Epithelial cell of prostate (primary cell): ENCODE results near the gene ANTXR1.
"Not testable (repeated sequence)": the region's sequence is repeated elsewhere in the genome, so short reads cannot be mapped to it uniquely, and the experiment has no call there.

Experiments used
- DNase-seq: peaks from one replicate; pipeline ENCODE4 v3.0.0-alpha.2; 2011; ENCODE audit warnings: low read depth, low spot score
- H3K27ac ChIP-seq: fragments of 450-650 bp; 2 replicates; pipeline ENCODE4 v1.5.1; 2017; ENCODE audit warnings: mild to moderate bottlenecking

Gene ANTXR1

DNA sequence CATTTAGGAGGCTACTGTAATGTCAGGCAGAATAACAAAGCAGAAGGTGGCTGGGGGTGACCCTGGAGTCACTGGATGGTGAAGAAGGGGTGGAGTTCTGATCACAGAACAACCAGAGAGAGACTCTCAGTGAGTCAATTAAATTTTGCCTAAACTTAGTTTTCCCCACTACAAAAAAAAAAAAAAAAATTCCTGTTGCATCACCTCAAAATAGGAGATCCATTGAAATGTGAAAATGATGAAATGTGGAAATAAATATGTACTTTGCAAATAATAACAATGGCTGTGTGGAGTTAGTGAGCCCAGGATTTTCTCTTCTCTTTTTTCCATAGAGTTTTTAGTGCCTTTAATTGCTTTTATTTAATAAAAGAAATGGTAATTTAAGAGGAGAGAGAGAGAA is 208.5 kb downstream of the ANTXR1 start:
- H3K27ac ChIP-seq: no peak overlapping the region
- no peak for DNase-seq

DNA sequence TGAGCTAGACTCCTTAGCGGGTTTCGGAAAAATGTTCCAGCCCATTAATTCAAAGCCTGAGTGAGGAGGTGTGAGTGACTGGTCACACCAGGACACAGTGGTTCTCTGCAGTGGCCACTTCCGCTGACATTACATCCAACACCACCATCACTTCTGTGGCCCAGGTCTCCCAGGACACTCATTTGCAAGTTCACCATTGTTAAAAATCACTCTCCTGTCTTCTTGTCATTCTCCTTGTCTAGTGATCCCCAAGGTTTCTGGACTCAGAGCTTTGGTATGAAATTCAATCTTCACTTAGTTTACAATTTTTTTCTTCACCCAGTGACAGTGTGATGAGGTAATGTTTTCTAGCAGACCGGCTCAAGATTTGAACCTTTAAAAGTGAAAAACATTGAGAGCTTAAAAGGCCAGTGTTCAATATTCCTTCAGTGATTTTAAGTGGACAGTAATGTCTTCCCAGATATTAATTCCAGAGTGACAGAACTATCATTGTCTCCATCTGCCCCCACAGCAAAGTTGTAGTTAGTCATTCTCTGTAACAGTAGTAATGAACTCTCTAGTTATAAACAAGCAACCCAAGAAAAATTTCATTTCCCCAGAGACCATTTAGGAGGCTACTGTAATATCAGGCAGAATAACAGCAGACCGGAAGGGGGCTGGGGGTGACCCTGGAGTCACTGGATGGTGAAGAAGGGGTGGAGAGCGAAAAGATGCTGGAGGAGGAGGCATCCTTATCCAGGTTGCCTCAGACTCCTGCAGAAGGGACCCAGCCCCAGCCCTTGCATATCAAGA is 209.2 kb downstream of the ANTXR1 start:
- no peak overlapping the region for H3K27ac ChIP-seq
- no peak for DNase-seq

DNA sequence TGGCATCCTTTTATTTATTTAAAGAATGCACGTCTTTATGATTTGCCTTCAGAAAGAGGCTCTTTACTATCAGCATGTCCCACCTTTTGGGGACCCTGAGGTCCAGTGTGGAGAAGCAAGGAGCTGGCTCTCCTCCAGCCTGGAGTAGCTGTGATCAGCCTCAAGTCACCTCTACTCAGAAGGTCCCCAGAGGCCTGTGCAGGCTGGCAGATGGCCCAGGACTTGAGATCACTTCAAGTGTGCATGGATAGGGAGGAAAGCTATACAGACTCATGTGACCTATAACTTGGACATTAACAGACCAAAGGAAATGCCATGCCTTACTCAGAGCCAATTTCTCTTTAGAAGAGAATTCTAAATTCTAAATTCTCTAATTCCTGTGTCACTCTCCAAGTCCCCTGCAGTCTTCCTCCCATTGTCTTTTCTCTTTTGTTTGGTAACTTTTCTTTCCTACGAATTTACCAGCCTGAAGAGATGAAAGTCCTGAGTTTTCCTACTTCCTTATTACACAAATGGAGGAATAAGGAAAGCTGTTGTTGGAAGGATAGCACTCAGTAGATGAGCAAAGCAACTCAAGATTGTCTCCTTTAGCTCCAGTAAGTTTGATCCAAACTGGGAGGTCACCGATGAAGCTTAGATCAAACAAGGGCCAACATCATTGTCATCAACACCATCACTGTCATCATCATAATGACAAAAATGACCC is 210.1 kb downstream of the ANTXR1 start:
- no peak overlapping the region for H3K27ac ChIP-seq
- no peak for DNase-seq

DNA sequence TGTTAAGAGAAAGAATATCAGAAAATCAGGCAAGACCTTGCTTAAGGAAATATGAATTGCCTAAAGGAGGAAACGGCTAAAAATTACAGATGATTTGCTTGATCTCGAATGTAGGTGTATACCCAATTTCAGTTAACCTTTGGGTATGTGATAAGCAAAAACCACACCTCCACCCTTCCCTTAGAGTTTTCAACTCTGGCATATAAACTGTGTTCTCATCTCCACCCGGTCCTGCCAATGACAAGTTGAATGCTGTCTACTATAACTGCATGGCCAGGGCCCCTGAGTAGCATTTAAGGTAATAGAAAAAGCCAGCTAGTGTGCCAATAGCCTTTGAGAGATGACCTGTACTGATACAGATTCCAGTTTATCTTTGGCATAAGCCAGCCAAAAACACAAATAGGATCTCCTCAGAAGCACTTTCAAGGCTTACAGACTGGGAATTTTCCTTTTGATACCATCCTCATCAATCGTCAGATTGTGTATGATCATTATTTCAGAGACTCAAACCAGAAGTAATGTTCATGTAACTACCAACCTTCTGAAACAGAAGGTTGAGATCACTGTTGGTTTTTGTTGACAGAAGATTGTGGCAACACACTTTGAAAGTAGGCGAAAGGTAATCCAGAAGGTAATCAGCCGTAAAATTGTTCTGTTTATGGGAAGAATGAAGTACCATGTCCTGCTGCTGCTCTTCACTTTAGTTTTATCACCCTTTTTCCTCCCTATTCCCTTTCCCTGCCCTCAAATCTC is 211.0 kb downstream of the ANTXR1 start:
- H3K27ac ChIP-seq: no peak overlapping the region
- DNase-seq: no peak

DNA sequence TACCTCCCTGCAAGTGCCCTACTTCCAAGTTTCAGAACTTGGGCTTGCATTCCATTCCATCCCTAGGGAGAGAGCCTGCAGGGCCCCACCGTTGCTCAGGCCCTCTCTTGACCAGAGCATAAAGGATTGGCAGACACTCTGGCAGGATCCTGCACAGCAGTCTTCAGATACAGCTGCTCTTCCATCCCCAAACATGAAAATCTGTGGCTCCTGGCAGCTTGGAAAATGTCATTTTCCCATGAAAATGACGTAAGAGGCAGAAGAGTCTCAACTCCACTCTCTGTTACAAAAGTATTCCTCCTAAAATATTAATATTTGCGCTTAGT is 211.5 kb downstream of the ANTXR1 start:
- no peak for DNase-seq
- no peak overlapping the region for H3K27ac ChIP-seq

DNA sequence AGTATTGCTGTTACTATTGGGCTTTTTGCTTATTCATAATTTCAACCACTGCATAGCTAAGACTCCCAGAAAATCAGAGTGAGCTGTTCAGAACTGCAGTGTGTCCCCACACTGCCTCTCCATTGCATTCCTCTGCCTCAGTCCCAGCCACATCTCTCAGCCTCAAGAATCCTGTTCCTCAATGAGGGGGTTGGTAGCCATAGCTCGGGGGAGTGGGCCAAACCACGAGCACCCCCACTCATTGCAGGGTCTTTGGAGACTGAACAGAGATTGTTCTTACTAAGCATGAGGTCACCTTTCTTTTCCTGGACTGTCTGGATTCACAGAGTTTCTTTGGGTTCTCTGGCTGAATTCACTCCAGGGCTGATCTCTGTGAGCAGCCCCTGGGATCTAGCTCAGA is 213.0 kb downstream of the ANTXR1 start:
- DNase-seq: no peak
- H3K27ac ChIP-seq: no peak overlapping the region

DNA sequence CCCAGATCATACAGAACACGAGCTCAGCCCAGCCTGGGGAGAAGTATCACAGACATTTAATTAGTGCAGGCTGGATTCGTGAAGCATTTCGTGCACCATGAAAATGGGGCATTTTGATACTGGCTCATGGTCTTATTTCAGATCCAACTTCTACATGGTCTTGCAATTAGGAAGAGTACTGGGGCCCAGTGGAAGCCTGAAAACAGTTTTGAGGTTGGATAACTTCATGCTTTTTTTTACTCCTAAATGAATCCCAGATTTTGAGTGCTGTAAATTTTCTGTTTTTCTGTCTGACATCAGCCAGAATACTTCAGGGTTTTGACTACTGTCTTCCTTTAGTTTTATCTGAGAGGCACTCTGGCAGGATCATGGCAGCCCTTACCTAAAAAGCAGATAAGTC is 213.9 kb downstream of the ANTXR1 start:
- no peak for DNase-seq
- H3K27ac ChIP-seq: no peak overlapping the region

DNA sequence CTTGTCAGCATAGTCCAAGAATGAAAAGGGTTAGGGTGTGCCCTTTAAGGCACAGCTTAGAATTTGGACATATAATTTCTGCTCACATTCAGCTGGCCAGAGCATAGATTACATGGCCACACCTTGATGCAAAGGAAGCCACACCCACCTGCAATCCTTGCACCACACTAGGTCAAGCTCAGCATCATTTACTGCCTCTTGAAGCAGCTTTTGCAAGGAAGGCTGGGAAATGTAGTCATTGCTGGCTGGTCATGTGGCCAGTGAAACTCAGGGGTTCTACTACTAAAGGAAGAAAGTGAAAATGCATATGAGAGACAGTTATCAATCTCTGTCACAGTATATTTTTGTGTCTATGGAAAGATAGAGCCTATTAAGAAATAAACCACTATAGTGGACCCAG is 214.7 kb downstream of the ANTXR1 start:
- DNase-seq: no peak
- no peak overlapping the region for H3K27ac ChIP-seq

DNA sequence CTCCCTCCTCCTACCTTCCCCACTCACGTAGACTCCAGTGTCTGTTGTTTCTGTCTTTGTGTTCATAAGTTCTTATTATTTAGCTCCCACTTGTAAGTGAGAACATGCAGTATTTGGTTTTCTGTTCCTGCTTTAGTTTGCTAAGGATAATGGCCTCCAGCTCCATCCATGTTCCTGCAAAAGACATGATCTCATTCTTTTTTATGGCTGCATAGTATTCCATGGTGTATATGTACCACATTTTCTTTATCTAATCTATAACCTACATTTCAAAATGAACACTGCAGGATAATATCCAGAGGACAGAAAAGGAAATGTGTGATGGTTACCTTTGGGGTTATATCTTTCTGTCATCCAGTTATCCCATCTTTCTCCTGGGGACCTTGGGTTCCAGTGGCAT is 218.0 kb downstream of the ANTXR1 start:
- not testable (repeated sequence) for DNase-seq, H3K27ac ChIP-seq

DNA sequence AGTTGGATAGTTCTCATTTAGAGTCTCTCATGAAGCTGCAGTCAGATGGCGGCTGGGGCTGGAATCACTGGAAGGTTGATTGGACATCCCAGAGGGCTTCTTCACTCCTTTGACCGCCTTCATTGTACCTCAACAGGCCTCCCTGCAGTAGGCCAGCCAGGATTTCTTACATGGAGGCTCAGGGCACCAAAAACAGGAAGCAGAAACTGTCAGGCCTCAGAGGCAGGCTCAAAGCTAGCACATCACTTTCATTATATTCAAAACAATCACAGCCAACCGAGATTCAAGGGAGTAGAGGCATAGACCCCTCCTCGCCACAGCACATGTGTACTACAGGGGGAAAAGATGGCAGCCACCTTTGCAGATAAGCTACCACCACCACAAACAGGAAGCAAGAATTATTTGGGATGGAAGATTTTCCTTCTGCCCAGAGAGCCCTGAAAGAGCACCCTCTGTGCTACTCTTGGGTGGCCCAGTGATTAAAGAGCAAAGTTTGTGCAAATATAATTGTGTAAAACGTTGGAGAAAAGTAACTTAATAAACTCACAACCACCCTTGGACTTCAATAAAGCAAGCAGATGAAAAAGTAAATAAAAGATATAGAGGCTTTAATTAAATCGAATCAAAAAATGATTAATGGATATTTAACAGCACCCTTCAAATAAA is 218.8 kb downstream of the ANTXR1 start:
- DNase-seq: no peak
- no peak overlapping the region for H3K27ac ChIP-seq

DNA sequence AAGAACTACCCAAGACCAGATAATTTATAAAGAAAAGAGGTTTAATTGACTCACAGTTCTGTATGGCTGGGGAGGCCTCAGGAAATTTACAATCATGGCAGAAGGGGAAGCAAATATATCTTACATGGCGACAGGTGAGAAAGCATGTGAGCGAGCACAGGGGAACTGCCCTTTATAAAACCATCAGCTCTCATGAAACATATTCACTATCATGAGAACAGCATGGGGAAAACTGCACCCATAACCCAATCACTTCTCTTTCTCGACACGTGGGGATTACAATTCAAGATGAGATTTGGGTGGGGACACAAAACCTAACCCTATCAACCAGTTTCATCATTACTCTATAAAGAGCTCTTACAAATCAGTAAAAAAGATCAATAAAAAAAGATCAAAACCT is 222.9 kb downstream of the ANTXR1 start:
- not testable (repeated sequence) for H3K27ac ChIP-seq, DNase-seq

DNA sequence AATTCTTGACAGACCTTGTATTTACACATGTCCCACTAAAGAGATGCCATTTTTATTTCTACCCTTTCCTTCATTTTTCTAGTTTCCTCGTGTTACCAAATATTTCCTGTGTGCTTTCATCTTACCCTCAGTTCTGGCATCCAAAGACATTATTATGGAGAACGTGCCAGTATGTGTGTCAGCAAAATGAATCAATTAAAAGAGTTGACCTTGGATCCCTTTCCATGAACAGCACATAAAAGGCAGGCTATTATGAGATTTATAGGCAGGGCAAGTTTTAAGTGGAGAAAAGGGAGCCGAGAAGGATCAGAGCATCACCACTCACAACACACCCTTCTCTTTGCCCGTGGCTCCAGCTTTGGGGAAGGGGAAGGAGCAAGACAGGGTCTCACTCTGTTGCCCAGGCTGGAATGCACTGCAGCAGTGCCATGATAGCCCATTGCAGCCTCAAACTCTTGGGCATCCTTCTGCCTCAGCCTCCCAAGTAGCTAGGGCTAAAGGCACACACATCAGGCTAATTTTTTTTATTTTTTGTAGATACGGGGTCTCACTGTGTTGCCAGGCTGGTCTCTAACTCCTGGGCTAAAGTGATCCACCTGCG is 224.2 kb downstream of the ANTXR1 start:
- no peak for DNase-seq
- no peak overlapping the region for H3K27ac ChIP-seq

DNA sequence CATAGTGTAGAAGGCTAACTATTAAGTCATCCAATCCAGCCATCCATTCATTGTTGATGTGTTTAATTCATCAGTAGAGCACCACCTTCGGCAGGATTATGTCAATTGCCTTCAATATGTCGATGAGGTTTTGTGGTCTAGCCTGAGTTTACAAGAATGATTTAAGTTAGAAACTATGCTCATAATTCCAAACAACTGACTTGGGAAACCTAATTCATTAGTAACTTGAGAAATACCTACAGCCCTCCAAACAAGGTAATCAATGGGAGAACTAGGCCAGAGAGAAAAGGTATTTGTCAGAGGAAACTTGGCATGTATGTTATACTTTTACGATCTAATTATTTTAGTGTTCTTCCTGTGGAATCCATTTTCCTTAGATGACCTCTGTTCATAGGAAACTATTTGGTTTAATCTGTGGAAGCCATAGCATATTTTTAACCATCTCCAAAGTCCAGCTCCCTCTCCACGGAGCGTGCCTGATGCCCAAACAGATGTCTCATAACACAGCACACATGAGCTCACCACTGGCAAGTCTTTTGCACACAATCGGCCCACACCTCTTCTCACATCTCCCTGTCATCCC is 225.6 kb downstream of the ANTXR1 start:
- no peak overlapping the region for H3K27ac ChIP-seq
- DNase-seq: no peak

DNA sequence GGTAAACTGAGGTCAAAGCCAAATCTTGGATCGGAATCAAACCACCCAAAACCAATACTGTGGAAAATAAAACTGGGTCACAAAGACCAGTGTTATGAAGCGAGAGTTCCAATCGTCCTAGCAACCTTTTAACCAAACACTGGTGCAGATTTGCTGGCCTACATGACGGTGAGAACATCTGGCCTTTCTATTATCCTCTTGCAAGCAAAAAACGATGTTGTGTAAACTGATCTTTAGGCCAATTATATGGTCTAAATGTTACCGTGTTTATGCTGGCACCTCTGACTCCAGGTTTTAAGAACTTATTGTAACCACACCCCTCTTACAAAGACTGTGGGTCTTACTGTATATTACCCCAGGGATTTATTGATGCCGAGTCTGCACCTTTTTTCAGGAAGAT is 228.1 kb downstream of the ANTXR1 start:
- no peak overlapping the region for H3K27ac ChIP-seq
- DNase-seq: no peak

DNA sequence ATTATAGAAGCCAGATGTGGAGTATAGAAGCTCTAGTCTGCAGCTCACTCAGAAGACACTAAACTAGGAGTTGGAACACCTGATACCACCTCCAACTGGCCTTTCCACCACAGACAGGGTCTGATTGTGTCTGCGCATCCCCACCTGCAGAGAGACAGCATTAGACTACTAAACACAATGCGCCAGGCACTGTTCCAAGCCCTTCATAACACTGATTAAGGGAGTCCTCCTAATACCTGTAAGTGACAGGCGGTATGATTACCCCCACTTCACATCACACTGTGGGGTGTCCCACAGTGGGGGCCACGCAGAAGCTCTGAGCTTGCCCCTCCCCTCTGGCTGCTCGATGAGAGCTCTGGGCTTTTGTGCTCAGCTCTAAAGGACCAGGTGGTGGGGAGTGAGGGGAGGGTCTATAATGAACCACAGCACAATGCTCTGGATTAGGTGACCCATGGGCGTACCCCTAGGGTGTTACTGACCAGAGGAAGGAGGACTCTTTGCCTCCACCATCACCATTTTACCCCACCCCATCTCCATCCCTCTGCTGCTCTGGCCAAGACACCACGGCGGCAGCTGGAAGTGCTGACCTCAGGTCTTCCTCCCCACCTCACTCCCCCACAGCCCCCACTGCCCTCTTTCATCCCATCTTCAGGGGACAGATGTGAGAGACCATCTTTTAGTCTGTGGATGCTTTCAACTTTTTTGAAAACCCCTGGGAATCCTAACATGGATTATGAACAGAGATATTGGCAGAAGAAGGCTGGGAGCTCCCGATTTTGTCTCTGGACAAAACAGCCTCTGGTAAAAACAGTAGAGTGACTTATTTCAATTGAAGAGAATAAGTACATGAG is 228.9 kb downstream of the ANTXR1 start:
- no peak for DNase-seq
- H3K27ac ChIP-seq: no peak overlapping the region

DNA sequence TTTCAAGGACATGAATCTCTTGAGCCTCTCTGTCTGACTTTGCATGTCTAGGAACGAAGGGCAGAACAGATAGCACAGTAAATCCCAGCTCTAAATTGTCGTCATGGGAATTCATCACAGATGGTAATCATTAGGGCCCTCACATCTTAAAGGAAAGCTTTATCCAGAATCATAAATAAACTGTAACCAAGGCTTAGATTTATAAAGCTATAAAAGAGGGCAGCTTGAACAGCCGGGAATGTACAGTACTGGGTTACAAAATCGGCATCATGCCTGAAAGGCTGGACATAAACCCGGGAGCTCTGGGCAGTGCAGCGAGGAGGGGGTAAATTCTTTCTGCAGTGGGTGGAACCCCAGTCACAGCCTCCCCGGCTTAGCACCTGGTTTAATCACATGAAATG is 229.7 kb downstream of the ANTXR1 start:
- no peak for DNase-seq
- H3K27ac ChIP-seq: no peak overlapping the region

DNA sequence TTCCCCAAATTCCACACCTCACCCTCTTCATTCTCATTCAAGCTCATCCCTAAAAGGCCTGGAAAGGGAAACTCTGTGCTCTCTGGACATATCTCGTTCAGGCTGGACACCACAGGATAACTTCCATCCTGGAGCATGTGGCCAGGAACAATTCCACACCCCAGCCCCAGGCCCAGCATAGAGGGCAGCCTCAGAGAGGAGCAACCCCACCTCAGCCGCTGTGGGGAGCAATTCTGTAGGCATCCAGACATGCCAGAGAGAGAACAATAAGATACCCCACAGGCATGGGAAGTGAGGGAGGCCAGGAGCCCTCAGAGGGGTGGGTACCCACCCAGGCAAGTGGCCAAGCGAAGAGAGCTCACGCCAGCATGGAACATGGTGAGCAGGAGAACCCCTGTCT is 230.7 kb downstream of the ANTXR1 start:
- no peak overlapping the region for H3K27ac ChIP-seq
- DNase-seq: no peak

DNA sequence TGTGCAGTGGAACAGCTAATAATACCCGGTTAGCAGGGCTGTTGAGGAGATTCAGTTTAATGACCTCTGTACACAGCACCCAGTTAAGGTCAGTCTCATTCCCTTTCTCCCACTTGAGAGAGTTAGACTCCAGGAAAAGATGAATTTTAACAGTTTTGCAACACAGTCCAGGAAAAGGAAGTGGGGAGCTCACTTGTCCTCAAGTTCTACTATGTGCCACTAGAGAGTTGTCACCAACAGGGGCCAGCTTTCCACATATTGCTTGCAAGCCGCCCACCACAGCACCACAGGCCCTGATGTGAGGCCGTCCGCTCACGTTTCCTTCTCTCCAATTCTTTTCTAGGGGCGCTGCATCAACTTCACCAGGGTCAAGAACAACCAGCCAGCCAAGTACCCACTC is 231.9 kb downstream of the ANTXR1 start:
- no peak for DNase-seq
- no peak overlapping the region for H3K27ac ChIP-seq

DNA sequence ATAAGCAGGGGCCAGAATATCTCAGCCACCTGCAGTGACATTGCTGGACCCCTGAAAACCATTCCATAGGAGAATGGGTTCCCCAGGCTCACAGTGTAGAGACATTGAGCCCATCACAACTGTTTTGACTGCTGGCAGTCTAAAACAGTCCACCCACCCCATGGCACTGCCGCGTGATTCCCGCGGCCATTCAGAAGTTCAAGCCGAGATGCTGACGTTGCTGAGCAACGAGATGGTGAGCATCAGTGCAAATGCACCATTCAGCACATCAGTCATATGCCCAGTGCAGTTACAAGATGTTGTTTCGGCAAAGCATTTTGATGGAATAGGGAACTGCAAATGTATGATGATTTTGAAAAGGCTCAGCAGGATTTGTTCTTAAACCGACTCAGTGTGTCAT is 234.6 kb downstream of the ANTXR1 start:
- DNase-seq: no peak
- H3K27ac ChIP-seq: no peak overlapping the region
